DOHH2 (cell line): ENCODE results near the gene IL36G.
A peak's percentile ranks its signal among the peaks of the same experiment; 100 is the strongest.

Source experiments
- H3F3A ChIP-seq: fragments of 200-600 bp; sonication (generic), shearing (Covaris generic); 2 replicates; pipeline ENCODE4 v1.6.0; 2016; ENCODE audit warnings: antibody characterized with exemption, mild to moderate bottlenecking; ENCODE audit not compliant: control insufficient read depth, insufficient read depth
- H3K27ac ChIP-seq: fragments of 200-600 bp; sonication (generic); 2 replicates; pipeline ENCODE4 v1.5.1; 2014; ENCODE audit warnings: low read depth, mild to moderate bottlenecking, low read length, moderate library complexity
- H3K27me3 ChIP-seq: fragments of 200-600 bp; sonication (generic); 2 replicates; pipeline ENCODE4 v1.6.1; 2014; ENCODE audit warnings: mild to moderate bottlenecking, low read length, mixed read lengths; ENCODE audit not compliant: control insufficient read depth
- H3K36me3 ChIP-seq: fragments of 200-600 bp; sonication (generic); 2 replicates; pipeline ENCODE4 v1.6.1; 2014; ENCODE audit warnings: mild to moderate bottlenecking, low read length, moderate library complexity, mixed read lengths; ENCODE audit not compliant: control insufficient read depth
- H3K4me1 ChIP-seq: fragments of 200-600 bp; sonication (generic); 2 replicates; pipeline ENCODE4 v1.6.1; 2014; ENCODE audit warnings: mild to moderate bottlenecking, low read length, mixed read lengths; ENCODE audit not compliant: control insufficient read depth
- H3K4me2 ChIP-seq: fragments of 200-600 bp; sonication (generic); 2 replicates; pipeline ENCODE4 v1.6.0; 2014; ENCODE audit warnings: mild to moderate bottlenecking, low read length, moderate library complexity
- H3K4me3 ChIP-seq: fragments of 200-600 bp; sonication (generic); 2 replicates; pipeline ENCODE4 v1.5.1; 2014; ENCODE audit warnings: mild to moderate bottlenecking, low read length, mixed read lengths
- H3K79me2 ChIP-seq: fragments of 200-600 bp; sonication (generic); 2 replicates; pipeline ENCODE4 v1.6.1; 2014; ENCODE audit warnings: mild to moderate bottlenecking, low read length, mixed read lengths; ENCODE audit not compliant: control insufficient read depth
- H3K9me2 ChIP-seq: fragments of 200-600 bp; sonication (generic); replicated peaks from 2 replicates; pipeline ENCODE4 v1.6.1; 2014; ENCODE audit warnings: mild to moderate bottlenecking, low read length, mixed read lengths; ENCODE audit not compliant: control insufficient read depth
- H3K9me3 ChIP-seq: fragments of 200-600 bp; sonication (generic); 2 replicates; pipeline ENCODE4 v1.6.1; 2014; ENCODE audit warnings: antibody characterized with exemption, low read length, mixed read lengths; ENCODE audit not compliant: control insufficient read depth, insufficient read depth
- H4K20me1 ChIP-seq: fragments of 200-600 bp; sonication (generic); 2 replicates; pipeline ENCODE4 v1.6.0; 2014; ENCODE audit warnings: low read depth, mild to moderate bottlenecking, antibody characterized with exemption, low read length, moderate library complexity; ENCODE audit not compliant: control insufficient read depth, insufficient read depth
- EZH2phosphoT487 ChIP-seq: fragments of 200-600 bp; sonication (generic); IDR thresholded peaks from 2 replicates; pipeline ENCODE4 v1.6.1; 2017; ENCODE audit warnings: borderline replicate concordance, mild to moderate bottlenecking, antibody characterized with exemption, low read length, moderate library complexity, mixed read lengths
- TF ChIP-seq, protein P1 (sequence below): fragments of 200-600 bp; sonication (generic); IDR thresholded peaks from one replicate; pipeline ENCODE4 v1.5.1; 2014; ENCODE audit warnings: antibody characterized with exemption, mild to moderate bottlenecking, low read depth, low read length; ENCODE audit not compliant: poor library complexity, severe bottlenecking

IL36G gene

DNA sequence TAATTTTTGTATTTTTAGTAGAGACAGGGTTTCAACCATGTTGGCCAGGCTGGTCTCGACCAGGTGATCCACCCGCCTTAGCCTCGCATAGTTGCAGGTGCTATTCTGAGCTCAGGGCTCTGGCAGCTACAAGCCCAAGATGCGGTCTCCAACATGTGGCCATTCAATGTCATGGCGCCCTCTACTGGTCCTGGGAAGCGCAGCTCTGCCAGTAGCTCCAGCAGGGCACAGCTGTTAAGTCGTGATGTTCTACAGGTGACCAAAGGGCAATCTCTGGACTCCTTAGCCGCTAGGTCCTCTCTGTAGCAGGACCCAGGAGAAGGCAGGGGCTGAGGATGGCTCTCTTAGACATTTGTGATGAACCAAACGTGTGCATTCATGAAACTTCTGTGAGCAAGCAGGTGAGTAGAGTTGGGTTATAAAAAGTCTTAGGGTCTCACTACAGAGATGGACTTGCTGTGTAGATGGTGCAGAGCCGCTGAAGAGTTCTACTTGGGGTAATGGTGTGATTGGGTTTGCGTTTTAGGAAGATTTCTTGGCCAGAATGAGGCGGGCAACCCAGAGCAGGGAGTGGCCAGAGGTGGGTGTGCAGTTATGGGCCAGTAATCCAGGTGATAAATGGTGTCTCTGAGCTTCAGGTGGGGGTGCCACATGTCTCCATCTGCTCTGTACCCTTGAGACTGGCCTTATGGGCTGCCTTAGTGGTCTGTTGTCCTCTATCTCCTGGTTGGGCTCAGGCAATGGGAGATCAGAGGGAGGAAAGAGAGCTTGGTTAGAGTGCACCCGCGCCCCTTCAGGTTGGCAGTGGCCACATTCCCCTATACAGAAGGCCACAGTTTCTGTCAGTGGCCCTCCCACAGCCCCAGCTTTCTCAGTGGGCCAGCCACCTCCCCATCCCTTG is 35.8 kb upstream of the IL36G start:
- H3K79me2 ChIP-seq: no peaks in the 10 kb centered on the region
- no peak overlapping the region for H3K4me3 ChIP-seq
- H3K36me3 ChIP-seq: no peaks in the 10 kb centered on the region
- H3K4me2 ChIP-seq: no peak overlapping the region
- no peak overlapping the region for H3K27ac ChIP-seq
- no peaks in the 10 kb centered on the region for H3F3A ChIP-seq
- no peak for TF ChIP-seq EZH2phosphoT487
- TF ChIP-seq, protein P1, sequence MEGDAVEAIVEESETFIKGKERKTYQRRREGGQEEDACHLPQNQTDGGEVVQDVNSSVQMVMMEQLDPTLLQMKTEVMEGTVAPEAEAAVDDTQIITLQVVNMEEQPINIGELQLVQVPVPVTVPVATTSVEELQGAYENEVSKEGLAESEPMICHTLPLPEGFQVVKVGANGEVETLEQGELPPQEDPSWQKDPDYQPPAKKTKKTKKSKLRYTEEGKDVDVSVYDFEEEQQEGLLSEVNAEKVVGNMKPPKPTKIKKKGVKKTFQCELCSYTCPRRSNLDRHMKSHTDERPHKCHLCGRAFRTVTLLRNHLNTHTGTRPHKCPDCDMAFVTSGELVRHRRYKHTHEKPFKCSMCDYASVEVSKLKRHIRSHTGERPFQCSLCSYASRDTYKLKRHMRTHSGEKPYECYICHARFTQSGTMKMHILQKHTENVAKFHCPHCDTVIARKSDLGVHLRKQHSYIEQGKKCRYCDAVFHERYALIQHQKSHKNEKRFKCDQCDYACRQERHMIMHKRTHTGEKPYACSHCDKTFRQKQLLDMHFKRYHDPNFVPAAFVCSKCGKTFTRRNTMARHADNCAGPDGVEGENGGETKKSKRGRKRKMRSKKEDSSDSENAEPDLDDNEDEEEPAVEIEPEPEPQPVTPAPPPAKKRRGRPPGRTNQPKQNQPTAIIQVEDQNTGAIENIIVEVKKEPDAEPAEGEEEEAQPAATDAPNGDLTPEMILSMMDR: peak; percentile 87
- 0 out of 2 replicates have a peak, but pooled peaks cover 6% of the 10 kb centered on the region for H3K9me3 ChIP-seq
- H4K20me1 ChIP-seq: no peaks in the 10 kb centered on the region
- H3K27me3 ChIP-seq: peaks cover 10% of the 10 kb centered on the region; the same call in 1 of the 2 replicates
- H3K9me2 ChIP-seq: no peaks in the 10 kb centered on the region
- no peaks in the 10 kb centered on the region for H3K4me1 ChIP-seq

DNA sequence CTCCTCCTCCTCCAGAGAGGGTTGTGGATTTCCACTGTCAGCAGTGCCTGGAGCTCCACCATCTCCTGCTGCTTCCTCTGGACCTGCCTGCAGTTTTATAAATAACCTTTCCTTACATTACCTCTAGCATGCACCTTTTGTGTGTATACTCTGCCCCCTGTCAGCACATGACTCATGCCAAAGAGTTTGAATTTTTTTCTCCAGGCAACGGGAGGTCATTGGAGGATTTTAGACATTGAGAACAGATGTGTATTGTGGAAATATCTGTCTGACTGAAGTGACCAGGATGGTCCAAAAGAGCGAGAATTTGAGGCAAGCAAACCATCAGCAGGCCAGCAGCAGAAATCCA is 35.2 kb upstream of the IL36G start:
- no peaks in the 10 kb centered on the region for H3K36me3 ChIP-seq
- no peaks in the 10 kb centered on the region for H3K4me1 ChIP-seq
- TF ChIP-seq, protein P1: no peak
- no peak for TF ChIP-seq EZH2phosphoT487
- H3K79me2 ChIP-seq: no peaks in the 10 kb centered on the region
- H3K9me2 ChIP-seq: no peaks in the 10 kb centered on the region
- peaks cover 4% of the 10 kb centered on the region; the same call in 1 of the 2 replicates for H3K27me3 ChIP-seq
- H3K9me3 ChIP-seq: peaks cover 9% of the 10 kb centered on the region; the same call in 1 of the 2 replicates
- no peak overlapping the region for H3K4me2 ChIP-seq
- no peak overlapping the region for H3K4me3 ChIP-seq
- H3F3A ChIP-seq: no peaks in the 10 kb centered on the region
- H4K20me1 ChIP-seq: no peaks in the 10 kb centered on the region
- H3K27ac ChIP-seq: no peak overlapping the region

DNA sequence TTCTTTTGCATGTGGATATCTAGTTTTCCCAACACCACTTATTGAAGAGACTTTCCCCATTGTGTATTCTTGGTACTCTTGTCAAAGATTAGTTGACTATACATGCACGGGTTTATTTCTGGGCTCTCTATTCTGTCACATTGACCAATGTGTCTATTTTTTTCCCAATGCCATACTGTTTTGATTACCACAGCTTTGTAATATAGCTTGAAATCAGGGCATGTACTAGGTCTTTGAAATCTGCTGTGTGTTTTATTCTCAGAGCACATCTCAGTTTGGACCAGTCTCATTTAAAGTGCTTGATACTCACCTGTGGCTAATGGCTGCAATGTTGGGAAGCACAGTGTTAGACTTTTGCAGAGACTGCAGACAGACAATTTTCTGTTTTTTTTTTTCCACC is 32.8 kb upstream of the IL36G start:
- H4K20me1 ChIP-seq: no peaks in the 10 kb centered on the region
- no peak overlapping the region for H3K4me3 ChIP-seq
- no peaks in the 10 kb centered on the region for H3K9me2 ChIP-seq
- no peaks in the 10 kb centered on the region for H3K79me2 ChIP-seq
- peaks cover 9% of the 10 kb centered on the region; the same call in 1 of the 2 replicates for H3K9me3 ChIP-seq
- TF ChIP-seq EZH2phosphoT487: no peak
- H3K4me1 ChIP-seq: no peaks in the 10 kb centered on the region
- H3F3A ChIP-seq: no peaks in the 10 kb centered on the region
- no peaks in the 10 kb centered on the region for H3K27me3 ChIP-seq
- H3K4me2 ChIP-seq: no peak overlapping the region
- no peak overlapping the region for H3K27ac ChIP-seq
- no peaks in the 10 kb centered on the region for H3K36me3 ChIP-seq

- Histone ChIP-seq H3K4me3 (no peak overlapping the region), H3K4me1 (no peaks in the 10 kb centered on the region), H3K4me2 (no peak overlapping the region), H3K9me2 (no peaks in the 10 kb centered on the region), H3F3A (no peaks in the 10 kb centered on the region), H3K27me3 (no peaks in the 10 kb centered on the region), H3K27ac (no peak overlapping the region), H3K36me3 (no peaks in the 10 kb centered on the region), H3K9me3 (peaks cover 9% of the 10 kb centered on the region; the same call in 1 of the 2 replicates), H4K20me1 (no peaks in the 10 kb centered on the region), H3K79me2 (no peaks in the 10 kb centered on the region)
- TF ChIP-seq, protein P1: no peak
- TF ChIP-seq EZH2phosphoT487: no peak
Observed at GRCh38 chr2:112946086-112946485, 31.7 kb upstream of the IL36G start.
